HAP-1 (cell line): Measurements from ENCODE around the gene KLHL6.
A peak's percentile ranks its signal among the peaks of the same experiment; 100 is the strongest.

Experiments used
- DNase-seq, 2 experiments: peaks; one replicate each; pipeline ENCODE4 v3.0.0-alpha.2; 2016 to 2020; ENCODE audit warnings: low spot score in 2 of 2
- H3K27me3 ChIP-seq: fragments of 250-450 bp; sonication (Bioruptor Pico); 2 replicates; pipeline ENCODE4 v1.5.1; 2020; ENCODE audit warnings: low read depth, mild to moderate bottlenecking, moderate library complexity
- H3K36me3 ChIP-seq: fragments of 250-450 bp; sonication (Bioruptor Pico); replicated peaks from 2 replicates; pipeline ENCODE4 v1.5.1; 2020; ENCODE audit warnings: mild to moderate bottlenecking
- H3K4me1 ChIP-seq: fragments of 250-450 bp; sonication (Bioruptor Pico); 2 replicates; pipeline ENCODE4 v1.5.1; 2020; ENCODE audit warnings: mild to moderate bottlenecking
- H3K4me3 ChIP-seq: fragments of 250-450 bp; sonication (Bioruptor Pico); 2 replicates; pipeline ENCODE4 v1.5.1; 2020; ENCODE audit warnings: mild to moderate bottlenecking, moderate library complexity
- H3K9me3 ChIP-seq: fragments of 250-450 bp; sonication (Bioruptor Pico); 2 replicates; pipeline ENCODE4 v1.5.1; 2020; ENCODE audit warnings: mild to moderate bottlenecking, moderate library complexity
- in situ Hi-C: fragments of 300-500 bp; cut with MboI; formaldehyde crosslinking; loops from 3 replicates; pipeline ENCODE4 v1.14.3; 2020; ENCODE audit warnings: low sequenced_read_pairs, inconsistent platforms, mixed read lengths

The KLHL6 gene

DNA sequence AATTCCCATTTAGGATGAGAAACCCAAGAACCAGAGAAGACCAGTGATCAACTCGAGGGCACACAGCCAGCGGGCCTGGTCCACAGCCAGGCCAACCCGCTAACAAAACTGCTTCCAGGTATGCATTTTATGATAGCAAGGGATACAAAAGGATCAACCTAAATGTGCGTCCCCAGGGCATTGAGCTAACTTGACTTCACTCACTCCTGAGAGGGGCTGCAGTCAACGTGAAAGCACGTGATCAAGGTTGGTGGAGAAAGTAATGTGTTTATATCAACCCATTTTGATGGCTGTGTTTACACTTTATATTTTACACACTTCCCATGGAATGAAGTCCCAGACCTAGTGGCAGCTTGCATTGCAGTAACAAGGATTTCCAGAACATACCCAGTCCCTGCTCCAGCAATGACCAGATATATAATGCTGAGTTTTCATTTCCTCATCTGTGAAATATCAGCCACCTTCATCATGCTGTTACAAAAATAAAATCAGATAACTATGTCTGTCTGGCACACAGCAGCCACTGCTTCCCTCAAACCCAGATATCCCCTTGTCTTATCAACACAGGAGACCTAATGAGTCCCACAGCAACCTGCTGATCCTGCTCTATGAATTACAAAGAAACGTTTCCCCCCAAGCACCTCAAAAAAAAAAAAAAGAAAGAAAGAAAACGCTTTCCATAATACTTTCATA lies 2.0 kb downstream of the KLHL6 start:
- Histone ChIP-seq H3K4me1 (peaks cover 2% of the 10 kb centered on the region), H3K36me3 (no peaks in the 10 kb centered on the region), H3K9me3 (no peaks in the 10 kb centered on the region), H3K27me3 (no peaks in the 10 kb centered on the region), H3K4me3 (no peak overlapping the region)
- DNase-seq: no peak
- in situ Hi-C loops: no loop called here

DNA sequence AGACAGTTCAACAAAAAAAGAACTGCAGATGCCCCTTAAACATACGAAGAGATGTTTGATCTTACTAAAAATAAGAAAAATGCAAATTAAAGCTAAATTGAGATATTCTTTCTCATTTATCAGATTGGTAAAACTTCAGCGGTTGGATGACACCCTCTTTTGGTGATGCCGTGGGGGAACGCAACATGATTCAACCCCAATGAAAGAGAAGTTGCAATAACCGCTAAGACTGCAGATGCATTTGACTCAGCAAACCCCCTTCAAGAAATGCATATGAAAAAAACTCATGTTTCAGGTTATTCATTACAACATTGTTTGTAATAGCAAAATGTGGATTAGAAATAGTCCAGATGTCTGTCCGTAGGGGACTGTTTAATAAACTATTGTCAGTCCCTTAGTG lies 3.6 kb downstream of the KLHL6 start:
- Histone ChIP-seq H3K27me3 (no peaks in the 10 kb centered on the region), H3K36me3 (no peaks in the 10 kb centered on the region), H3K4me1 (peaks cover 12% of the 10 kb centered on the region), H3K4me3 (no peak overlapping the region), H3K9me3 (no peaks in the 10 kb centered on the region)
- no peak for DNase-seq
- in situ Hi-C loops: no loop called here

DNA sequence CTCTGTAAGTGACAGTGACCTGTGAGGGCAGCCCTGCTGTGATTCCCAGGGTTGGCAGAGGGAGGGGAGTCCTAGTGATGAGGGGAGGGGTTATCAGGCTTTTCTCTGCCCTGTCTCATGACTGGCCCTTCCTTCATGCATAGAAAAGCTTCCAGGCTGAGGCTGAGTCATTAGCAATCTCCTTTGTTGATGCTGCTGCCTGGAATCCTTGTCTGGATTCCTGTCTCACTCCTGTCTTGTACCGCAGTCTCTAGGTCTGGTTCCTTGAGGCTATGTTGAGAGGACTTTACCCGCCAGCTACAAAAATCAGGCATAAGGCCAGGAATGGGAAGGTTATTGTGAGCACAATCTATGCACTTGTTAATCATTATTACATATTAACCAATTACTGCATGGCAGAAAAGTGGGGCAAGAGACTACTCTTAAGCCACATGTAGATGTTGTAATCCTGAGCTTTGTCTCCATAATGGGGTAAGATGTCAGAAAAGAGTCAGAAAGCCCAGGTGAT lies 7.2 kb downstream of the KLHL6 start:
- Histone ChIP-seq H3K9me3 (no peaks in the 10 kb centered on the region), H3K4me1 (peaks cover 12% of the 10 kb centered on the region), H3K4me3 (no peak overlapping the region), H3K36me3 (no peaks in the 10 kb centered on the region), H3K27me3 (no peaks in the 10 kb centered on the region)
- in situ Hi-C loops: no loop called here
- DNase-seq: peak; percentile 63 to 66

DNA sequence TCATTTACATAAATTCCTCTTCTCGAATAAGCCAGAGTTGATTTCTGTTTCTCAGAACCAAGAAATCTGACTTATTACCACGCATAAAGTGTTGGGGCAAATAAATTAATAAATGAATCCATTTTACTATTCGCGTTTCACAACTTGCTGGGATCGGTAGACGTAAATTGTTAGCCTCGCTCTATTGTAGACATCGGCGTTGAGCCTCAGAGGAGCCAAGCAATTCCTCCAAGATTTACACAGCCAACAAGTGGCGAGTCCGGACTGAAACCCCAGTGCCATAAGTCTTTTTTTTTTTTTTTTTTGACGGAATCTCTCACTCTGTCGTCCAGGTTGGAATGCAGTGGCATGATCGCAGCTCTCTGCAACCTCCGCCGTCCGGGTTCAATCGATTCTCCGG lies 8.9 kb downstream of the KLHL6 start:
- in situ Hi-C loops: no loop called here
- no peak for DNase-seq

DNA sequence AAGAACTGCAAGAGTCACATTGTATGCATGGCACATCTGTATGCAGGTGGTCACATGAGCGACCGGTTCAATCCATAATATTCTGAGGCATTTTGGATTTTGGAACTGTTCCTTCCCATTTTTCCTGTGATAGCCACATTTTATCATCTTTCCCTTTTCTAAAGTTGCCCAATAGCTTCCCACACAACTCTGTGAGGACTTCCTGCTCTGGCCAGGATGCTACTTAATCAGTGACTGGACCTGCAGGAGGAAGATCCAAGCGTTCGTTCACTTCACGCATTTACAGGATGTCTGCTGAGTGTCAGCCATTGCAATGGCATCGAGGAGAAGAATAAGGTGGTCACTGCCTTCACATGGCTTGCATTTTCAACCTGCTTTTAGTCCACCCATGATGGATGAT lies 9.8 kb downstream of the KLHL6 start:
- H3K4me3 ChIP-seq: no peak overlapping the region
- in situ Hi-C loops: no loop called here
- no peak for DNase-seq
- H3K36me3 ChIP-seq: no peaks in the 10 kb centered on the region
- H3K4me1 ChIP-seq: peaks cover 17% of the 10 kb centered on the region
- H3K27me3 ChIP-seq: no peaks in the 10 kb centered on the region
- H3K9me3 ChIP-seq: no peaks in the 10 kb centered on the region

More for the DNA sequence above, 8.9 kb downstream of the KLHL6 start:
- peaks cover 12% of the 10 kb centered on the region for H3K4me1 ChIP-seq
- no peaks in the 10 kb centered on the region for H3K27me3 ChIP-seq
- no peaks in the 10 kb centered on the region for H3K36me3 ChIP-seq
- no peaks in the 10 kb centered on the region for H3K9me3 ChIP-seq
- H3K4me3 ChIP-seq: no peak overlapping the region

DNA sequence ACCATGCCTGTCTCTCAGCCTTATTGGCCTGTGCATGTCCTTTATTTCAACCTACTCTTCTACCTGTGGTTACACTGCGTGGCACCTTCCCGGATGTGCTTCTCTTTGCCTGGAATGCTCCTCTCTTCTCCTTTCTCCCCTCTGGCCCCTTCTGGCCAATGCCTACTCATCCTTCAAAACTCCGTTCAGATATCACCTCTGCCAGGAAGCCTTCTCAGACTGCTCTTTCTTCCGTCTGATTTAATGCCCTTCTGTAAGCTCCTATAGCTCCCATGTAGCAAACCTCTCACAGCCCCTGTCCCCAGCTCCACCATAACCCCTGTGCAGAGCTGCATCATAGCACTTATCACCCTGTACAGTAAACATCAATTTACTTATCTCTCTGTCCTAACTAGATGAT lies 13.2 kb downstream of the KLHL6 start:
- no peak overlapping the region for H3K4me3 ChIP-seq

DNA sequence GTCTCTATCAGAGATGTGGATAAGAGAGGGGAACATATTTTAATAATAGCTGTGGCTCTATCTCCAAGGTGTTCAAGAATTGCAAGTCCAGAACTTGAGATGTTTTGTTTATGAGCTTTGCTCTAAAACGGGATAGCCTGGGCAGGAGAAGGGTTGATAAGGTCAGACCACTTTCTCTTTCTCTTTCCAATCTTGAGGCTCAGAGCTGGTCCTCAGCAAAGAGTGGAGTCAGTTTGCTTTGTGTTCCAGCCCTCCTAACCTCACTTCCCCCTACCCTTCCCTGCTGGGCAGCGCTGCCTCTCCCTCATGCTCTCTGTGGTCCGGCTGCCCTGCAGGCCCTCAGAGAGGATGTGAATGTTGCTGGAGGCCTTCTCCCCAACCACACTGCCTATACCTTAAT lies 13.8 kb downstream of the KLHL6 start:
- Histone ChIP-seq H3K36me3 (no peaks in the 10 kb centered on the region), H3K9me3 (no peaks in the 10 kb centered on the region), H3K27me3 (no peaks in the 10 kb centered on the region), H3K4me3 (no peak overlapping the region), H3K4me1 (peaks cover 19% of the 10 kb centered on the region)
- DNase-seq: no peak
- in situ Hi-C loops: no loop called here

More for the DNA sequence above, 13.2 kb downstream of the KLHL6 start:
- H3K27me3 ChIP-seq: no peaks in the 10 kb centered on the region
- no peaks in the 10 kb centered on the region for H3K9me3 ChIP-seq
- peaks cover 19% of the 10 kb centered on the region for H3K4me1 ChIP-seq
- no peak for DNase-seq
- no peaks in the 10 kb centered on the region for H3K36me3 ChIP-seq
- in situ Hi-C loops: no loop called here

DNA sequence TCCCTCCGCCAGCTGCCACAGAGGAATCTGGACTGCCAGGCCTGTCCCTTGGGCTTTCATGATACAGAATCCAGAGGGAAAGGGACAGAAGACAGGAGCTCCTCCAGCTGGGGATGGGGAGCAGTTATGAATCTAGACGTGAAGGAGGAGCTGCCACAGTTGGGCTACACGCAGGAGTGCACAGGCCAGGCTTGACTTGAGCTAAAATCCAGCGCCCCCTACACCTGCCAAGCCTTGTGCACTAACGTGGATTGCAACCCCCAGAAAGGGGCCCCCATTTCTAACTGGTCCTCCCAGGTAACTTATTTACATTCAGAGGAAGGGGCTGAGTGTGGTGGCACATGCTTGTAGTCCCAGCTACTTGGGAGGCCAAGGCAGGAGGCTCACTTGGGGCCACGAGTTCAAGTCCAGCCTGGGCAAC lies 14.3 kb downstream of the KLHL6 start:
- peaks cover 19% of the 10 kb centered on the region for H3K4me1 ChIP-seq
- in situ Hi-C loops: no loop called here
- no peak overlapping the region for H3K4me3 ChIP-seq
- no peaks in the 10 kb centered on the region for H3K27me3 ChIP-seq
- DNase-seq: no peak
- H3K9me3 ChIP-seq: no peaks in the 10 kb centered on the region
- H3K36me3 ChIP-seq: no peaks in the 10 kb centered on the region

DNA sequence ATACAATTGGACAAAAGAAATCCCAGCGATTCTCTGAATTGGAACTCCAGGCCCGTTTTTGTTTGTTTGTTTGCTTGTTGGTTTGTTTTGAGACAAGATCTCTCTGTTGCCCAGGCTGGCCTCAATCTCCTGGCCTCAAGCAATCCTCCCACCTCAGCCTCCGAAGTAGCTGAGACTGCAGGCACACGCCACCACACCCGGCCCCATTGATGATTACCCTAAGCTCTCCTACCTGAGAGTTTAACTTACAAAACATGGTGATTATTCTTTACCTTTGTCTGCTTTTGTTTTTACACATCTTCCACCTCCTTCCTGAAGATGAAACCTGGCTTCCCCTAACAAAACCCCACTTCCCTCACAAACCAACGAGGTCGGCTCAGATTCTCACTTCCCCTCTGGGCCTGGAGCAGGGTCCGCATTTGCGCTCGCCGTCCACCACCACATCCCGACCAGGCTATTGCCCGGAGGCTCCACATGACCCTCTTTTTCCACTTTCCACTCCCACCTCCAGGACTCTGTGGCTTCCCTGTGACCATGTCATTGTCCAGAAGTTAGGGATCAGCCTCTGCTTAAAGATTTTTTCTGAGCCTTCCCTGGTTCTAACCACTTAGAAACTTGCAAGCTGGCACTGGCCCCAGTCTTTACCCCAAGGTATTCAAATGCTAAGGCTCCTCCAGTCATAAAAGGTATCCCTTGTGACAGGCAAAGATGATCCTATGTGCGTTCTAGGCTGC lies 14.8 kb downstream of the KLHL6 start:
- no peaks in the 10 kb centered on the region for H3K27me3 ChIP-seq
- peak; percentile 54 to 65 for DNase-seq
- no peaks in the 10 kb centered on the region for H3K9me3 ChIP-seq
- no peak overlapping the region for H3K4me3 ChIP-seq
- H3K36me3 ChIP-seq: no peaks in the 10 kb centered on the region
- H3K4me1 ChIP-seq: peaks cover 19% of the 10 kb centered on the region
- in situ Hi-C loops: no loop called here

DNA sequence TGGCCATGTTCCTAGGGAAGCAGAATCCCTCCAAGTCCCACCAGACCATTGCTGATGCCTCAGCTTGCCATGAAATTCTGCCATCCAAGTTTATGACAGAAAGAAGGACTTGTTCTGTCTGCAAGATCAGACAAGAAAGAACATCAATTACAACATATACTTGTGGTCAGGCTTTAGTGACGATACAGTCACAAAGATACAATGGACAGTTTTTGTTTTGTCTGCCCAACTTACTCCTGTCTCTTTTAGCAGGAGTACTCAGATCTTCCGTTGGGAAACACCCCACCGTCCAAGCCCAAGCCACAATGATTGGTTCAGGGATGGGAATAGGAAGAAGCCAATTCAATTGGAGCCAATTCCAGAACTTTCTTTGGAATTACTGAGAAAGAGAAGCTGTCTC lies 15.7 kb downstream of the KLHL6 start:
- DNase-seq: no peak
- in situ Hi-C loops: no loop called here
- Histone ChIP-seq H3K4me3 (no peak overlapping the region), H3K4me1 (peaks cover 19% of the 10 kb centered on the region), H3K9me3 (no peaks in the 10 kb centered on the region), H3K27me3 (no peaks in the 10 kb centered on the region), H3K36me3 (no peaks in the 10 kb centered on the region)

DNA sequence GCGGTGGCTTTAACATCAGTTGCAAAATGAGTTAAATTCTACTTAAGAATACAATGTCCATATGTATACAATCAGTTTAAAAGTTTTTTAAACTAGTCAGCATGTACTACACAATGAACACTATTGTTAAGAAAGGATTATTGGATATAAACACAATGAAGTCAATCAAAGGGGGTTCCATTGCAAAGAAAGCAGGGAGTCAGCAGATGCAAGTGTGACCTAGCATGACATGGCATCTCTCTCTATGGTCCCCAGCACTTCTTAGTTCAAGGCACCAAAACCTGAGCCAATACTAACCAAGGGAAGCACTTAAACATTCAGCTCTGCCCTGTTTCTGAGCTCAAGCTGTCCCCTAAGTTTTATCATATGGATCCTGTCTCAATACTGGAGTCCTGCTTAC lies 17.0 kb downstream of the KLHL6 start:
- in situ Hi-C loops: no loop called here
- H3K4me3 ChIP-seq: no peak overlapping the region
- H3K36me3 ChIP-seq: no peaks in the 10 kb centered on the region
- no peaks in the 10 kb centered on the region for H3K27me3 ChIP-seq
- H3K4me1 ChIP-seq: peaks cover 30% of the 10 kb centered on the region
- no peaks in the 10 kb centered on the region for H3K9me3 ChIP-seq
- peak; percentile 40 to 75 for DNase-seq

DNA sequence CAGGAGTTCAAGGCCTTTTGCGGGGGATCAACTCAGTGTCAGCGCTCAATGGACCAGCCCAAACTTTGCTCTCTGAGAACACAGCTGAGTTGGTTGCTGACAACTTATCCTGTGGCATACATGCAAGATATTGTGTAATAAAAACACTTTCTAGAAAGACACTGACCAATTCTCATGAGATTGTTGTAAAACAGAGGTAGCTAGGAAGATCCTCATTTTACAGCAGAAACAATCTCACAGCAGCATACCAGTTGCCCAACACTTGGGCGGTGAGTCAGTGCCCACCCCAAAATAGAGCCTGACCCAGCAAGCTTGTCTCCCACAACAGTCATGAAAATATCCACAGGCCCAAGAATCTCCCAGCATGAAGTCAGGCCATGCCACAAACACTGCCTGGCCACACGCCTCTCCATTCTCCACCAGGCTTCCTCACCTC lies 18.2 kb downstream of the KLHL6 start:
- Histone ChIP-seq H3K4me1 (peaks cover 36% of the 10 kb centered on the region), H3K4me3 (no peak overlapping the region), H3K36me3 (no peaks in the 10 kb centered on the region), H3K27me3 (no peaks in the 10 kb centered on the region), H3K9me3 (peaks cover under 1% of the 10 kb centered on the region; the same call in 1 of the 2 replicates)
- in situ Hi-C loops: no loop called here
- DNase-seq: no peak

DNA sequence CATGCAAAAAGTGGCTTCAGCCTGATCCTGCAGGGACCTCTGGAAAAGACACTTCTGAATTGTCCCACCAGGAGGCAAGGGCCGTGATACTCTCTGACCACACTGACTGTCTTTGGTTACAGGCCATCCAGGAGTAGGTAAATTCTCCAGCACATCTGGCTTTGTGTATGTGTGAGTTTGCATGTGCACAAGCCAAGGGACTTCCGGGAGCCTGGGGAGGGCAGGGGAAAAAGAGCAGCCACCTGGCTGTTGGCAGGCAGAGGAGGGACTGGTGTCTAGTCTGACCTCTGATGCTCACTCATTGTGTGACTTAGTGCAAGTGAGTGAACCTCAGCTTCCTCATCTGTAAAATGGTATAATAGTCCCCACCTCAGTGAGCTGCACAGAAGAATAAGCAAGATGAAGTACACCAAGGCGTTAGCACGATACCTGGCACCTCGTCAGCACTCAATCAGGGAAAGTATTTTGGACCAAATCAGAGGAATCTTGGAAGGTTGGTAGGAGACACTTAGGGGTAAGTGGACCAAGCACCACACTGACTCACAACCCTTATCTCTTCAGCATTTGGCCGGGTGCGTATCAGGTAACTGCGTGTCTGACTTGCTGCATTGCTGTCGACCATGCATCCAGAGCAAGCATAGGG lies 19.1 kb downstream of the KLHL6 start:
- peaks cover 3% of the 10 kb centered on the region; the same call in 1 of the 2 replicates for H3K9me3 ChIP-seq
- in situ Hi-C loops: no loop called here
- H3K36me3 ChIP-seq: no peaks in the 10 kb centered on the region
- H3K4me1 ChIP-seq: peaks cover 36% of the 10 kb centered on the region
- no peaks in the 10 kb centered on the region for H3K27me3 ChIP-seq
- H3K4me3 ChIP-seq: no peak overlapping the region
- DNase-seq: no peak

DNA sequence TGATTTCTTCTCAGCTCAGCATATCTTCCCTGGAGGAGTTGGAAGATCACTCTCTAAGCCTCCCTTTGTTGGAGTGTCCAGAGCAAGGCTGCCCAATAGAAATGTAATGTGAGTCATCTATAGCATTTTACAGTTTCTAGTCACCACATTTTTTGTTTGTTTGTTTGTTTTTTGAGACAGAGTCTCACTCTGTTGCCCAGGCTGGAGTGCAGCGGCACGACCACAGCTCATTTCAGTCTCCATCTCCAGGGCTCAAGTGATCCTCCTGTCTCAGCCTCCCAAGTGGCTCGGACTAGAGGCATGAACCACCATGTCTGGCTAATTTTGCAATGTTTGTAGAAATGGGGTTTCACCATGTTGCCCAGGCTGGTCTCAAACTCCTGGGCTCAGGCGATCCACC lies 21.3 kb downstream of the KLHL6 start:
- peaks cover 30% of the 10 kb centered on the region for H3K4me1 ChIP-seq
- in situ Hi-C loops: no loop called here
- no peaks in the 10 kb centered on the region for H3K27me3 ChIP-seq
- peaks cover 3% of the 10 kb centered on the region; the same call in 1 of the 2 replicates for H3K9me3 ChIP-seq
- H3K36me3 ChIP-seq: no peaks in the 10 kb centered on the region
- DNase-seq: no peak
- H3K4me3 ChIP-seq: no peak overlapping the region
